ENCODE measurements around the gene GGA1. TPM values are rescaled to one million over a fixed set of nuclear protein-coding genes. Genes with fewer than 3 reads are reported as not detected.

The GGA1 gene
- total and polyA plus RNA-seq, 2 of the 4 experiments (the other 2 are of a cell fraction), result 17.2 to 48.5 TPM

DNA sequence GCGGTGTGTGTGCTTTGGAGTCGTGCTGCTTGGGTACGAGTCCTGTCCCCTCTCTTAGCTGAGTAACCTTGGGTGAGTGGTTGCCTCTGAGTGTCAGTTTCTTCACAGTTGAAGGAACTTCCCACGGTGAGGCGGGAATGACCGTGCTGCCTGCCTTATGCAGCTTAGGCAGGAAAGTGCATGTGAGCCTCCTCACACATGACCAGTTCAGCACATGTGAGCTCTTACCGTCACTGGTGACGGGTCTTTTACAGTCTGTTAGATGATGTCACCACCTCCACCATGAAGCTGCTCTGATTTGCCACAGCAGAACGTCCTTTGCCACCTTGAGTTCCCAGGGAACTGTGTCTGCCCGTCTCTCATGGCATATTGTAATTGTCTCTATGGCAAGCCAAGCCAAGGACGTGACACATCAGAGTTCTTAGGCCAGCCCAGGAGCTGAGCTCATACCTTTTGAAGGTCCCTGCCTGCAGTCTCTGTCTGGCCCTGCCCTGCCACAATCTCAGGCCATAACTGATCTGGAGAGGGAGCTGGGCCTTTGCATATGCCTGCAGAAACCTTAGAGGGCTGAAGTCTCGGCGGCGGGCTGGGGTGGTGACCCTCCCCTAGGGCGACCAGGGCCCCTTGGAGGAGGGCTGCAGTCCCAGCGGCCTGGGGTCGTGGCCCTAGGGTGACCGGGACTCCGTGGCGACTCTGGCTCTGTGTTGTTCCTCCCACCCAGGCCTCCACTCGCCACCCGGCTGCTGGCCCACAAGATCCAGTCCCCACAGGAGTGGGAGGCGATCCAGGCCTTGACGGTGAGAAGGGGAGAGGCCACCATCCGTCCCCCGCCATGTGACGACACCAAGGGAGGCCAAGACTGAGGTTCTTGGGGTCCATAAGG is 7.8 kb downstream of the GGA1 start (continued):
- TF ChIP-seq RCOR1 (IDR thresholded peaks at IDR 0.05; ENCODE audit: insufficient replicate concordance, low read length), result no peak

DNA sequence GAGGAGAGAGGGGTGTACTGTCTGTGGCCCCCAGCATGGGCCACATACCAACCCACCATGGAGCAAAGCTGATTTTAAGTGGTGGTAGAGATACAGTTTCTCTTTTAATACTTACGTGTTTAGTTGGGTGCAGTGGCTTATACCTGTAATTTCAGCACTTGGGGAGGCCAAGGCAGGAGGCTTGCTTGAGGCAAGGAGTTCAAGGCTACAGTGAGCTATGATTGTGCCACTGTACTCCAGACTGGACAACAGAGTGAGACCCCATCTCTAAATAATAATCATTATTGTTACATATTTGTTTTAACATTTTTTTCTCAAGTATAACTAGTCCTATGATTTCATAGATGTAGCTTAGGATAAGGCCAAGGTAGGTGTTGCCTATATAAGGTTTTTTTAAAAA is 8.8 kb downstream of the GGA1 start:
- H3K4me2 ChIP-seq (ENCODE audit: low read depth, low read length), result no peak overlapping the region
- TF ChIP-seq FOS (IDR thresholded peaks at IDR 0.05; ENCODE audit: low read depth, low read length), result no peak
- TF ChIP-seq POLR2A (IDR thresholded peaks at IDR 0.05; ENCODE audit: low read depth, low read length), result no peak
- TF ChIP-seq BHLHE40 (IDR thresholded peaks at IDR 0.05; ENCODE audit: low read depth, low read length), result no peak
- no peak for TF ChIP-seq NFE2L2 (IDR thresholded peaks at IDR 0.05; ENCODE audit: low read depth, low read length)
- no peak for TF ChIP-seq RAD21 (IDR thresholded peaks at IDR 0.05; ENCODE audit: low read length)
- TF ChIP-seq, protein P1, sequence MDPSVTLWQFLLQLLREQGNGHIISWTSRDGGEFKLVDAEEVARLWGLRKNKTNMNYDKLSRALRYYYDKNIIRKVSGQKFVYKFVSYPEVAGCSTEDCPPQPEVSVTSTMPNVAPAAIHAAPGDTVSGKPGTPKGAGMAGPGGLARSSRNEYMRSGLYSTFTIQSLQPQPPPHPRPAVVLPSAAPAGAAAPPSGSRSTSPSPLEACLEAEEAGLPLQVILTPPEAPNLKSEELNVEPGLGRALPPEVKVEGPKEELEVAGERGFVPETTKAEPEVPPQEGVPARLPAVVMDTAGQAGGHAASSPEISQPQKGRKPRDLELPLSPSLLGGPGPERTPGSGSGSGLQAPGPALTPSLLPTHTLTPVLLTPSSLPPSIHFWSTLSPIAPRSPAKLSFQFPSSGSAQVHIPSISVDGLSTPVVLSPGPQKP (IDR thresholded peaks at IDR 0.05; ENCODE audit: borderline replicate concordance, low read depth, low read length), result no peak
- TF ChIP-seq CEBPB (IDR thresholded peaks at IDR 0.05; ENCODE audit: low read depth, low read length), result no peak
- no peak for TF ChIP-seq SMC3 (IDR thresholded peaks at IDR 0.05; ENCODE audit: low read depth, low read length)
- TF ChIP-seq MAFK (IDR thresholded peaks at IDR 0.05; ENCODE audit: low read depth, low read length), result no peak
- TF ChIP-seq, protein P2, sequence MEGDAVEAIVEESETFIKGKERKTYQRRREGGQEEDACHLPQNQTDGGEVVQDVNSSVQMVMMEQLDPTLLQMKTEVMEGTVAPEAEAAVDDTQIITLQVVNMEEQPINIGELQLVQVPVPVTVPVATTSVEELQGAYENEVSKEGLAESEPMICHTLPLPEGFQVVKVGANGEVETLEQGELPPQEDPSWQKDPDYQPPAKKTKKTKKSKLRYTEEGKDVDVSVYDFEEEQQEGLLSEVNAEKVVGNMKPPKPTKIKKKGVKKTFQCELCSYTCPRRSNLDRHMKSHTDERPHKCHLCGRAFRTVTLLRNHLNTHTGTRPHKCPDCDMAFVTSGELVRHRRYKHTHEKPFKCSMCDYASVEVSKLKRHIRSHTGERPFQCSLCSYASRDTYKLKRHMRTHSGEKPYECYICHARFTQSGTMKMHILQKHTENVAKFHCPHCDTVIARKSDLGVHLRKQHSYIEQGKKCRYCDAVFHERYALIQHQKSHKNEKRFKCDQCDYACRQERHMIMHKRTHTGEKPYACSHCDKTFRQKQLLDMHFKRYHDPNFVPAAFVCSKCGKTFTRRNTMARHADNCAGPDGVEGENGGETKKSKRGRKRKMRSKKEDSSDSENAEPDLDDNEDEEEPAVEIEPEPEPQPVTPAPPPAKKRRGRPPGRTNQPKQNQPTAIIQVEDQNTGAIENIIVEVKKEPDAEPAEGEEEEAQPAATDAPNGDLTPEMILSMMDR (conservative IDR thresholded peaks at IDR 0.05; ENCODE audit: low read depth, low read length), result no peak
- TF ChIP-seq MAZ (IDR thresholded peaks at IDR 0.05; ENCODE audit: borderline replicate concordance, low read depth, low read length), result no peak
- TF ChIP-seq RFX5 (IDR thresholded peaks at IDR 0.05; ENCODE audit: low read depth, low read length), result no peak
- no peak for TF ChIP-seq CHD1 (IDR thresholded peaks at IDR 0.05; ENCODE audit: low read depth, low read length)

More for the DNA sequence above, 8.8 kb downstream of the GGA1 start:
- Histone ChIP-seq H4K8ac (ENCODE audit: low read depth in 2 of 2, low read length in 2 of 2) (no peak overlapping the region), H3K9ac (ENCODE audit: low read depth, low read length) (no peak overlapping the region), H3K9me1 (ENCODE audit: insufficient read depth, low read length) (peaks cover 9% of the 10 kb centered on the region), H2AK5ac (ENCODE audit: low read depth, low read length) (no peak overlapping the region), H3K18ac (ENCODE audit: low read depth, low read length) (no peak overlapping the region), H2BK15ac (ENCODE audit: low read depth, low read length) (no peak overlapping the region), H4K5ac (ENCODE audit: low read depth, low read length) (no peak overlapping the region), H2BK5ac (ENCODE audit: low read depth, low read length, poor library complexity, severe bottlenecking) (no peak overlapping the region), H2BK120ac (ENCODE audit: low read depth, low read length) (no peak overlapping the region), H3K4ac (ENCODE audit: low read depth, low read length) (no peak overlapping the region), H3K14ac (replicated peaks; ENCODE audit: low read depth, low read length) (no peak overlapping the region), H3K27ac (ENCODE audit: insufficient read depth, low read length) (no peak overlapping the region), H3K23ac (ENCODE audit: low read depth, low read length) (no peak overlapping the region), H2AFZ (replicated peaks; ENCODE audit: low read length, poor library complexity) (no peak overlapping the region), H4K20me1 (ENCODE audit: insufficient read depth, low read length) (no peaks in the 10 kb centered on the region), H3K36me3 (ENCODE audit: control insufficient read depth, insufficient read depth, low read length) (peaks cover 43% of the 10 kb centered on the region), H3K9me3 (ENCODE audit: control insufficient read depth, insufficient read depth, low read length) (no peaks in the 10 kb centered on the region), H3K4me1 (ENCODE audit: control insufficient read depth, insufficient read depth, low read length) (peaks cover 8% of the 10 kb centered on the region), H3K79me1 (ENCODE audit: low read depth in 1 of 2, low read length in 2 of 2) (peaks cover 0 to 26% of the 10 kb centered on the region in 2 experiments; a peak in 3 of 4 replicates), H3K27me3 (ENCODE audit: control insufficient read depth, insufficient read depth, low read length) (no peaks in the 10 kb centered on the region), H2BK20ac (ENCODE audit: low read depth, low read length) (no peak overlapping the region), H2AK9ac (replicated peaks; ENCODE audit: low read depth, low read length, poor library complexity) (peak overlapping the region; percentile 28), H4K91ac (ENCODE audit: insufficient read depth, low read depth, low read length) (no peak overlapping the region), H3K4me3 (ENCODE audit: insufficient read depth, low read depth, low read length) (no peak overlapping the region), H3K56ac (ENCODE audit: extremely low read depth, insufficient read depth, low read length) (no peak overlapping the region)
- no TSS peak for BruUV-seq (replicated peaks)
- CTCF ChIA-PET, result no interaction called here
- DNase-seq (no peak), ATAC-seq (ENCODE audit: low read depth) (no peak)
- in situ Hi-C loops (cut with MboI; ENCODE audit: low sequenced_read_pairs) (no loop called here), intact Hi-C loops (cut with micrococcal nuclease) (no loop called here), dilution Hi-C loops (cut with HindIII; ENCODE audit: low sequenced_read_pairs, unreplicated experiment) (no loop called here)
- POLR2A ChIA-PET (ENCODE audit: unreplicated experiment), result no interaction called here
- WGBS, 2 experiments (ENCODE audit: extremely low coverage in 2 of 2, insufficient read length in 1 of 2), result no CpG with 5 or more reads among the region's 1 CpG

Measured in IMR-90 (cell line).